HG02642 (cell line): ENCODE data around the gene ST6GAL1.
"Not testable (repeated sequence)": the region's sequence is repeated elsewhere in the genome, so short reads cannot be mapped to it uniquely, and the experiment has no call there.

ENCODE experiments used
- ATAC-seq: cut with Tn5 transposase; IDR thresholded peaks from one replicate; pipeline ENCODE4 v1.9.1; 2021; ENCODE audit warnings: mild to moderate bottlenecking; ENCODE audit not compliant: unreplicated experiment, poor library complexity

Gene ST6GAL1

GRCh38 chr3:186930143-186930640 is at the start of gene ST6GAL1:
Gene ST6GAL1 (plus strand): TSS chr3:186930526. CDS start chr3:187042704, 112,178 bp downstream.
- peak; percentile 71 for ATAC-seq

- no peak for ATAC-seq
Observed at GRCh38 chr3:186882150-186882524, 48.2 kb upstream of the ST6GAL1 start.

- ATAC-seq, result no peak
Observed at GRCh38 chr3:186882881-186883685, 47.2 kb upstream of the ST6GAL1 start.

- no peak for ATAC-seq
Observed at GRCh38 chr3:186883686-186884058, 46.7 kb upstream of the ST6GAL1 start.

- not testable (repeated sequence) for ATAC-seq
Observed at GRCh38 chr3:186884868-186885267, 45.5 kb upstream of the ST6GAL1 start.

- no peak for ATAC-seq
Observed at GRCh38 chr3:186886202-186886981, 43.9 kb upstream of the ST6GAL1 start.

GRCh38 chr3:186887507-186887938 is 42.8 kb upstream of the ST6GAL1 start:
- ATAC-seq, result not testable (repeated sequence)

- ATAC-seq, result no peak
Observed at GRCh38 chr3:186888569-186888968, 41.8 kb upstream of the ST6GAL1 start.

GRCh38 chr3:186889698-186890097 is 40.6 kb upstream of the ST6GAL1 start:
- not testable (repeated sequence) for ATAC-seq

- ATAC-seq, result no peak
Observed at GRCh38 chr3:186890911-186891310, 39.4 kb upstream of the ST6GAL1 start.

- ATAC-seq, result not testable (repeated sequence)
Observed at GRCh38 chr3:186893071-186893470, 37.3 kb upstream of the ST6GAL1 start.

- ATAC-seq, result no peak
Observed at GRCh38 chr3:186895406-186895805, 34.9 kb upstream of the ST6GAL1 start.

- ATAC-seq, result no peak
Observed at GRCh38 chr3:186896006-186896405, 34.3 kb upstream of the ST6GAL1 start.

GRCh38 chr3:186896875-186897274 is 33.5 kb upstream of the ST6GAL1 start:
- no peak for ATAC-seq

GRCh38 chr3:186901135-186901734 is 29.1 kb upstream of the ST6GAL1 start:
- ATAC-seq, result no peak

- ATAC-seq, result no peak
Observed at GRCh38 chr3:186902154-186902553, 28.2 kb upstream of the ST6GAL1 start.

GRCh38 chr3:186902713-186903112 is 27.6 kb upstream of the ST6GAL1 start:
- ATAC-seq, result no peak

GRCh38 chr3:186903676-186904075 is 26.6 kb upstream of the ST6GAL1 start:
- not testable (repeated sequence) for ATAC-seq

- not testable (repeated sequence) for ATAC-seq
Observed at GRCh38 chr3:186907075-186907474, 23.3 kb upstream of the ST6GAL1 start.

- no peak for ATAC-seq
Observed at GRCh38 chr3:186909078-186909853, 21.1 kb upstream of the ST6GAL1 start.
